Measurements from ENCODE around the gene CAMK1D.

GRCh38 chr10:12600652-12601051, 251.3 kb downstream of the CAMK1D start:
- TF ChIP-seq BACH2 (CRISPR knock-in tag; IDR thresholded peaks at IDR 0.05; ENCODE audit: borderline replicate concordance) = no peak
- TF ChIP-seq ZNF8 (CRISPR knock-in tag; IDR thresholded peaks at IDR 0.05) = no peak

Data from SK-N-SH treated with all-trans-retinoic acid at 6 μM for 48 hours (cell line).